SK-N-SH treated with all-trans-retinoic acid at 6 μM for 48 hours (cell line): ENCODE measurements around the gene LTN1.
"Not testable (repeated sequence)": the region's sequence is repeated elsewhere in the genome, so short reads cannot be mapped to it uniquely, and the experiment has no call there.

Experiments used
- BACH2 ChIP-seq: fragments of 250-450 bp; sonication (Bioruptor Pico); IDR thresholded peaks from 2 replicates; pipeline ENCODE4 v1.9.0; 2021; ENCODE audit warnings: mild to moderate bottlenecking, borderline replicate concordance
- GLIS3 ChIP-seq: fragments of 250-450 bp; sonication (Bioruptor Pico); IDR thresholded peaks from 2 replicates; pipeline ENCODE4 v1.5.0; 2020; ENCODE audit warnings: mild to moderate bottlenecking, moderate library complexity
- OSR1 ChIP-seq: fragments of 250-450 bp; sonication (Bioruptor Pico); IDR thresholded peaks from 2 replicates; pipeline ENCODE4 v1.8.0; 2022; ENCODE audit warnings: moderate library complexity, mild to moderate bottlenecking, inconsistent platforms
- PATZ1 ChIP-seq: fragments of 250-450 bp; sonication (Bioruptor Pico); IDR thresholded peaks from 2 replicates; pipeline ENCODE4 v1.8.0; 2020; ENCODE audit warnings: mild to moderate bottlenecking, moderate library complexity, borderline replicate concordance
- RARB ChIP-seq: fragments of 250-450 bp; sonication (Bioruptor Pico); IDR thresholded peaks from 2 replicates; pipeline ENCODE4 v1.8.0; 2021; ENCODE audit warnings: mild to moderate bottlenecking, moderate library complexity
- SNAI2 ChIP-seq: fragments of 250-450 bp; sonication (Bioruptor Pico); IDR thresholded peaks from 2 replicates; pipeline ENCODE4 v1.5.0; 2020; ENCODE audit warnings: mild to moderate bottlenecking, moderate library complexity
- TOX ChIP-seq: fragments of 250-450 bp; sonication (Bioruptor Pico); IDR thresholded peaks from 2 replicates; pipeline ENCODE4 v1.8.0; 2021; ENCODE audit warnings: mild to moderate bottlenecking, moderate library complexity, borderline replicate concordance
- TSHZ2 ChIP-seq: fragments of 250-450 bp; sonication (Bioruptor Pico); IDR thresholded peaks from 2 replicates; pipeline ENCODE4 v1.5.0; 2020; ENCODE audit warnings: mild to moderate bottlenecking, moderate library complexity
- ZFP3 ChIP-seq: fragments of 250-450 bp; sonication (Bioruptor Pico); IDR thresholded peaks from 2 replicates; pipeline ENCODE4 v1.5.0; 2020; ENCODE audit warnings: mild to moderate bottlenecking, moderate library complexity
- ZFP30 ChIP-seq: fragments of 450-650 bp; formaldehyde crosslinking; IDR thresholded peaks from 2 replicates; pipeline ENCODE4 v1.5.0; 2022; ENCODE audit warnings: mild to moderate bottlenecking, moderate library complexity
- ZNF8 ChIP-seq: fragments of 450-650 bp; formaldehyde crosslinking; IDR thresholded peaks from 2 replicates; pipeline ENCODE4 v1.5.0; 2020; ENCODE audit warnings: mild to moderate bottlenecking, moderate library complexity

DNA sequence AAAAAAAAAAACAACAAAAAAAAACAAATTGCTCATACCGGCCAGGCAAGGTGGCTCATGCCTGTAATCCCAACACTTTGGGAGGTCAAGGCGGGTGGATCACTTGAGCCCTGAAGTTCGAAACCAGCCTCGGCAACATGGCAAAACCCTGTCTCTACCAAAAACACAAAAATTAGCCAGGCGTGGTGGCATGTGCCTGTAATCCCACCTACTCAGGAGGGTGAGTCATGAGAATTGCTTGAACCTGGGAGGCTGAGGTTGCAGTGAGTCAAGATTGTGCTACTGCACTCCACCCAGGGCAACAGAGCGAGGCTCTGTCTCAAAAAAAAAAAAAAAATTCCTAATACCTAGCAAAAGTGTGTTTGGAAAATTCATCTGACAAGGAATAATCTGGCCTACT is 4.5 kb downstream of the LTN1 start:
- TF ChIP-seq RARB (CRISPR knock-in tag); SNAI2 (CRISPR knock-in tag); ZFP30 (CRISPR knock-in tag); ZNF8 (CRISPR knock-in tag); PATZ1; ZFP3 (CRISPR knock-in tag); TSHZ2; TOX (CRISPR knock-in tag); BACH2 (CRISPR knock-in tag); OSR1; GLIS3 (CRISPR knock-in tag): not testable (repeated sequence)
